ENCODE results near the gene CACNA2D3.

DNA sequence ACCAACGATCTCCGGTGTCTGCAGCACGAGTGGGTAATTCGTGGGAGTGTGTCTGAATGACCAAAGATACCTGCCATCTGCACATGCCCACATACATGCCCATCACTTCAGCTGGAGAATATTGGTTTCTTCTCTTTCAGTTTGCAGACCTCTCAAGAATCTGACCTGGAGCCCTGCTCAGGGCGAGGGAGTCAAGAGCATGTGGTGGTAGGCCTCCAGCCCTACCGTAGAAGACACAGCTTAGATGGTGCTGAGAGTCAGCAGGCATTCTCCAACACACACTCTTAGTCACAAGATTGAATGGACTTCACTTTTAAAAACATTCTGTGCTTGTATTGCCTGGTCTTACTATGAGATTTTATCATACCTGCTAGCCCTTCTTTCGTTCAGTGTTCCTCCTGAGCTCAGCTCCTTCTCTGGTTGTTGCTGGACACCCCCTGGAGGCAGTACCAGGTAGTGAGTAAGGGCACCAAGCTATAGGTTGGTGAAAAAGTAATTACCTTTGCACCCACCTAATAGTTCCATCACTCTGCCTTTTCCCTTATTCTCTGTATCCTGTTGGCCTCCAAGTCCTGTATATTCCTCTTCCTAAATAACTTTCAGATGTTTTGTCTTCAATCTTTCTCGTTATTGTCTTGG lies 252.0 kb downstream of the CACNA2D3 start:
- no peak for TF ChIP-seq POLR2AphosphoS5 (IDR thresholded peaks at IDR 0.05; ENCODE audit: borderline replicate concordance, low read depth, low read length)
- no peak for TF ChIP-seq EZH2 (IDR thresholded peaks at IDR 0.05)
- no peak for TF ChIP-seq FOXP2 (optimal IDR thresholded peaks at IDR 0.05; ENCODE audit: control extremely low read depth, extremely low read length, insufficient read depth)
